GM12872 (cell line): Measurements from ENCODE around the gene OAF.

Experiments used
- TF ChIP-seq, protein P1 (sequence below): IDR thresholded peaks from 3 replicates; pipeline ENCODE4 v1.5.1; 2011; ENCODE audit warnings: low read depth, mild to moderate bottlenecking, low read length, moderate library complexity; ENCODE audit not compliant: insufficient read depth

OAF gene

DNA sequence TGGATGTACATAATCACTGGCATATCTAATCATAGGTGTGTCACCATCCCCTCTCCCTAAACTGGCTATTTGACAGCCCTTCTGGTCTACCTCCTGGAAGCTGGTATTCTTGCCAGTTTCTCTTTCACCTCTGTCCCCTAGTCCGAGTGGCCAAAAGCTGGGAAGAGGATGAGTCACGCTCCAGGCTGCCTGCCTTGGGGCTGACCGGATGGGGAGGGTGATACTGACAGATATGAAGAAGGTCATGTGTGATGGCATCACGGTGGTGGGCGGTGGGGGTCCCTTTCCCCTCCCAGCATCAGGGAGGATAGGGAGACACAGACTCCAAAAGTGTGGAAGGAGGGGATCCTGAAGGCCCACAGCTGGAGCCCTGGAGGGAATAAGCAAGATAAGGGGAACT is 4.8 kb downstream of the OAF start:
- TF ChIP-seq, protein P1, sequence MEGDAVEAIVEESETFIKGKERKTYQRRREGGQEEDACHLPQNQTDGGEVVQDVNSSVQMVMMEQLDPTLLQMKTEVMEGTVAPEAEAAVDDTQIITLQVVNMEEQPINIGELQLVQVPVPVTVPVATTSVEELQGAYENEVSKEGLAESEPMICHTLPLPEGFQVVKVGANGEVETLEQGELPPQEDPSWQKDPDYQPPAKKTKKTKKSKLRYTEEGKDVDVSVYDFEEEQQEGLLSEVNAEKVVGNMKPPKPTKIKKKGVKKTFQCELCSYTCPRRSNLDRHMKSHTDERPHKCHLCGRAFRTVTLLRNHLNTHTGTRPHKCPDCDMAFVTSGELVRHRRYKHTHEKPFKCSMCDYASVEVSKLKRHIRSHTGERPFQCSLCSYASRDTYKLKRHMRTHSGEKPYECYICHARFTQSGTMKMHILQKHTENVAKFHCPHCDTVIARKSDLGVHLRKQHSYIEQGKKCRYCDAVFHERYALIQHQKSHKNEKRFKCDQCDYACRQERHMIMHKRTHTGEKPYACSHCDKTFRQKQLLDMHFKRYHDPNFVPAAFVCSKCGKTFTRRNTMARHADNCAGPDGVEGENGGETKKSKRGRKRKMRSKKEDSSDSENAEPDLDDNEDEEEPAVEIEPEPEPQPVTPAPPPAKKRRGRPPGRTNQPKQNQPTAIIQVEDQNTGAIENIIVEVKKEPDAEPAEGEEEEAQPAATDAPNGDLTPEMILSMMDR, result no peak

DNA sequence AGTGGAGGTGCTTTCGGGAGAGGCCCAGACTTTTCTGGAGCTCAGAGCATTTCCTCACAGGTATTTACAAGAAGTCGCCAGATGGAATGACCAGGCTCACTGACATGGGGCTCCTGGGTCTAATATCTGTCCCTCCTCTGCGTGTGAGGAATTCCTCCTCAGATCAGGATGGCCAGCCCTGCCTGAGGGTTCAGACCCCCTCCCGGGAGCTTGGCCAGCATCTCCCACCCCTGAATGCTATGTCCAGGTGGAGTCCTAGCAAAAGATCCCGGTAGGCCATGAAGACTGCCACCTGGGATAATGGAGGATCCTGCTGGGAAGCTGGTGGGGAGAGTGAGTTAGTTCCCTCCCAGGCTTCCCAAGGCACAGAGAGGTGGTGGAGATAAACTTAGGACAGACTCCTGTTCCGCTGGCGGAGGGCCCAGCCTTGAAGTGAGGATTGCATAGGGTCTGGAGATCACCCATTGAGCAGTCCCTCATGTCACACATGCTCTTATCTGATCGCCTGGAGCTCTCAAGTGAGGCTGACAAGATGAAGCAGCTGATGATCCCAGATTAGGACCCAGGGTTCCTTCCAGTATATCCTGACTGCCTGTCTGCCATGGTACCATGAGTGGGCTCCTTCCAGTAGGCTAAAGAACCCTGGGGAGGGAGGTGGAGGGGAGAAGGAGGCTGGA is 5.7 kb downstream of the OAF start:
- TF ChIP-seq, protein P1, result no peak

DNA sequence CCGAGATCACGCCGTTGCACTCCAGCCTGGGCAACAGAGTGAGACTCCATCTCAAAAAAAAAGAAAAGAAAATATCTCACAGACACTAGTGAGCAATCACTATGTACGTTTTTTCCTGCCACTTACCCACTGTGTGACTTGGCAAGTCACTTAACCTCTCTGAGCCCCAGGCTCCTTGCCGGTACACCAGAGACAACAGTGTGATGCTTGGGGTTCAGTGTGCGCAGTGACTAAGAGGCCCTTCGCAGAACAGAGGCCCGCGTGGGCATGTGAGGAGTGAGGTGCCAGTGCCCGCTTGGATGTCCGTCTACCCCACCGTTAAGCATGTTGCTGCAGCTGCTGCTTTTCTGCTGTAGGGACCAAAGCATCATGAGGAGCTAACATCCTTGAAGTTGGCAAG is 6.7 kb downstream of the OAF start:
- TF ChIP-seq, protein P1, result no peak

DNA sequence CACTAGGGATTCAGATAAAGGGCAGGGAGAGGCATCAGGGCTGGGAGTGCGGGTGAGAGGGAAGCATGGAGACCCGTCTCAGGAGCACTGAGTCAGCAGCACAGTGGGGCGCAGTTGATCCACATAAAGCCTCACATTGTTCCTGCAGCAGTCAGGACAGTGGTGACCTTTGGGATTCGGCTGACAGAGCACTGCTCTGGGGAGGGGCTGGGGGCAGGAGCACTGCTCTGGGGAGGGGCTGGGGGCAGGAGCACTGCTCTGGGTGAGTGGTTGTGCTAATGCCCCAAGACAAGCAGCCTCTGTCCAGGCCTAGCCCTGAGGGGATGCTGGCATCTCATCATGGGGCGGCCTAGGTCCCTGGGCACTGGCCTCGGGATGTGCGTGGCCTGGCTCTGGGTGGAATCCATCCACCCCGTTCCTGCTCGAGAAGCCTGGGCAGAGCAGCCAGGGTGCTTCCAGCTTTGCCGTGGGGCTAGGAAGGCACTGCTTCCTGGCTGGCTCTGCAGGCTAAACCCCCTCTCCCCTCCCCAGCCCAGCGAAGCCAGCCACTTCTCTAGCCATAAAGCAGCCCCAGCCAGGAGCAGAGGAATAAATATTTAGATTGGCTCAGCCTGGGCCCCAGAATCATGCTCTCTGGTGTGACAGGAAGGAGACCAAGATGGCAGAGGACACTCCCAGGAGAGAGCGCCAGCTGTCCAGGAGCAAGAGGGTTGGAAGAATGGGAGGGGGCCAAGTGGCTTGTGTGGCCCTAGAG is 7.3 kb downstream of the OAF start:
- TF ChIP-seq, protein P1, result no peak

DNA sequence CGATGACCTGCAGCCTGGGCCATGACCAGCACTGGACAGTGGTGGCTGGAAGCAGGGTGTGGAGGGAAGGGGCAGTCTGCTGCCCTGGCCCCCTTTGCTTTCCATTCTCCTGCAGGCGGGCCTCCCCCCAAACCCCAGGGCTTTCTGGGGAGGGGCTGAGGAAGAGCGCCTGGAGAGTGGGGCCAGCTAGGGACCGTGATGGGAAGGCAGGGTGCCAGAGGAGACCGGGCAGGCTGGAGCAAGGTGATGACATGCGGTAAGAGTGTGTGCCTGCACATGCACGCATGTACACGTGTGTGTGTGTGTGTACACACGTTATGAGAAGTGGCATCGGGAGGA is 7.8 kb downstream of the OAF start:
- TF ChIP-seq, protein P1, result no peak

DNA sequence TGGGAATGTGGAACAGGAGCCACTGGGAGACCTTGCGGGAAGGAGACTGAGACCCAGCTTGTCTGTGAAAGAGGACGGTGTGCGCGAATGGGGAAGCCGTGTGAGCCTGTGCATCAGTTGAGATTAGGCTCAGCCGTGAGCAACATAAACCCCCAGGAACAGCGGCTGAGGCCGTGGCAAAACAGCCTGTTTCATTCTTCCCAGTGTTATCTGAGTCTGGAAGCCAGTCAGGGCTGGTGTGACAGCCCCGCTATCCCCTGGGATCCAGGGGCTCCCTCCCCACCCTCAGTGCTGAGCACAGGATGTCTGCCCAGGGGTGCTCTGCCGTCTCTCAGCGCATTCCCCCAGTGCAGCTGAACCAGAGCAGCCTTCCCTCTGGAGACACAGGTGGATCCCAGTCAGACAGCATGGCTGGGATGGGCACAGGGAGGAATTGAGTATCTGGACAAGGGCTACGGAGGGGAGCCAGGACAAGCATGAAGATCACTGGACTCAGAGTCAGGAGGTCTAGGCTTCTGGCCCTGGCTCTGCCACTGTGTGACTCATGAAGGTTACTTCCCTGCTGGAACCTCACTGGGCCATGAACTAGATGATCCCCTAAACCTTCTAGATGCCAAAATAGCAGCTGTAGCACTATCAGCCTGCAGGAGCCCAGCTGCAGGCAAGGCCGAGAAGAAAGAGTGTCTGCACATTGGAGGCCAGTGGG is 8.6 kb downstream of the OAF start:
- TF ChIP-seq, protein P1, result no peak

DNA sequence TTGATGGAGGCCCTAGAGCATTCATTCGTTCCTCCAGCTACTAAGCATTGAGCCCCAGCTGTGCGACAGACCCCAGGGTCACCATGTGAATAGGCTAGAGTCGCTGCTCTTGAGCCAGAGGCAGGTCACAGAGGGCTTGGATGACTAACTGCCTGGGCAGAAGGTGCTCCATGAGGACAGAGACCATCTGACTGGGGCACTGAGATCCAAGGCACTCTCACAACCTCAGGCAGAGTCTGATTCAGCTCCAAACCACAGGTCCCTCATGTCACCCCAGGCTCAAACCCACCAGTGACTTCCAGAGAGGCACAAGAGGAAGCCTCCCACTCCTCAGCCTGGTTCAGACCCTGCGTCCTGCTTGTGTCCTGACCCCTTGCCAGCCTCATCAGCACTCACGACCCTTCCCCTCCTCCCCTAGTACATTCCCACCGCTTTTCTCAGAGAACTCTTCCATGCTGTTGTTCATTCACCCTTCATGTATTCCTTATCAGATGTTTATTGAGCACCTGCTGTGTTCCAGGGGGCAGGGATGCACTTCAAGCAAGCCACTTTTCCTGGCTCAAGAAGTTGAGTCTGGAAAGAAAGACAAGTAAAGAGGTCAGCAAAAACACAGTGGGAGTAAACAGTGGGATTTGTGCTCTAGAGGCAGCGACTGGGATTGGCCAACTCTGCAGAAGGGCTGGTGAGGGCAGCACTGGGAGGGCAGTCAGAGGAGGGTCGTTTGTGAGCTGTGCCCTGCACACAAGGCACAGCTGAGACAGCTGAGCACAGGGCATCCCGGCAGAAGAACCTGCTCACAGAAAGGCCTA is 9.3 kb downstream of the OAF start:
- TF ChIP-seq, protein P1, result no peak
